Activated gamma-delta T cell (primary cell): ENCODE data around the gene ARHGAP26.

Source experiments
- DNase-seq: peaks from one replicate; lab custom pipeline; 2025; lab: John Stamatoyannopoulos, UW

ARHGAP26 gene

DNA sequence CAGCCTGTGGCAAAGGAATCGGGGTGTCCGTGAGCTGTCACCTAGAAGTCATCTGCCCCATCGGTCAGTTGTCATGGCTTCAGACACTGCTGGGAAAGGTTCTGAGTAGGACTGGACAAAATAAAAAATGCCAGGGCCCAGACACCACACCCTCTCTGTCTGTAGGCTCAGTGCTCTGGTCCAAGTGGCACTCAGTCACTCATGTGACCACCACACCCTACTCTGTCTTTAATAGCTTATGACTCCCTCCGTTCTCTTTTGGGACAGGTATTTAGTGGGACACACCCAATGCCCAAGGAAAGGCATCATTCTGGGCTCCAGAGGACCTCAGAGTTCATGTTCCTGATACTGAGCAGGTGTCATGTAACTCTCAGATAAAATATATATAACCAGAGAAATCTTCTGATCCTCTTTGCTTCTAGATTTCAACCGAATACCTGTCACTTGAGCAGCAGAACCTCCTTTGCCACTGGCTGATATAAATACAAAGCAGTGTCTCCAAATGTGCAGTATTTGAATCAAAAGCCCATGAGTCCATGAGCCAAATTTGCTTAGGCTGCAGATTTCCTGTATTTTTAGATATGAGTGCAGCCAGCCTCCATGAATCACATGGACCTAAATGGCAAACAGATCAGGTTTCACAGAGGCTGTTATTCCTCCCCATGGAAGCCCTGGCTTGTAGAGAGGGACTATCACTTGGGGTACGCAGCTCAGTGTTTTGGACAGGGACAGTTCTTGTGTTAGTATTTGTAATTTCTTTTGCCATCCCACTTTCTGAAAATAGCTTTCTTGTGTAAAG is 272.0 kb downstream of the ARHGAP26 start:
- no peak for DNase-seq

GRCh38 chr5:143044265-143044664 is 274.1 kb downstream of the ARHGAP26 start:
- no peak for DNase-seq

DNA sequence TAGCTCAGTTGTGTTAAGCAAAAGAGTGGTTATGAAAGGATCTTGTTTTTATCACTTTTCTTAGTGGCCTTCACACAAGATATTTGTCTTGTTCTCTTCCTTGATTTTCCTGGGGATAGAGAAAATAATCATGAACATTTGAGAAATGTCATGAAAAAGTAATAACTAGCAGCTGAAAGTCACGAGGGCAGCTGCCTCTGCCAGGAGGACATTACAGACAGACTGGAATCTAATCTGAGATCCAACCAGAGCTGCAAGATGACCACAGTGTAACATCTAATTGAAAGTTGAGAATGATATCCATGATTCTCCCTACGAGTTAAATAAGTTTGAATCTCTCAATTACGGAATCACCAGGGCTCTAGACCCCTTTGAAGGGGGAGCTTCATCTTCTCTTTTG is 274.9 kb downstream of the ARHGAP26 start:
- no peak for DNase-seq

- no peak for DNase-seq
Observed at GRCh38 chr5:143046314-143046713, 276.1 kb downstream of the ARHGAP26 start.

- no peak for DNase-seq
Observed at GRCh38 chr5:143047091-143047490, 276.9 kb downstream of the ARHGAP26 start.

- DNase-seq = no peak
Observed at GRCh38 chr5:143050183-143050582, 280.0 kb downstream of the ARHGAP26 start.

DNA sequence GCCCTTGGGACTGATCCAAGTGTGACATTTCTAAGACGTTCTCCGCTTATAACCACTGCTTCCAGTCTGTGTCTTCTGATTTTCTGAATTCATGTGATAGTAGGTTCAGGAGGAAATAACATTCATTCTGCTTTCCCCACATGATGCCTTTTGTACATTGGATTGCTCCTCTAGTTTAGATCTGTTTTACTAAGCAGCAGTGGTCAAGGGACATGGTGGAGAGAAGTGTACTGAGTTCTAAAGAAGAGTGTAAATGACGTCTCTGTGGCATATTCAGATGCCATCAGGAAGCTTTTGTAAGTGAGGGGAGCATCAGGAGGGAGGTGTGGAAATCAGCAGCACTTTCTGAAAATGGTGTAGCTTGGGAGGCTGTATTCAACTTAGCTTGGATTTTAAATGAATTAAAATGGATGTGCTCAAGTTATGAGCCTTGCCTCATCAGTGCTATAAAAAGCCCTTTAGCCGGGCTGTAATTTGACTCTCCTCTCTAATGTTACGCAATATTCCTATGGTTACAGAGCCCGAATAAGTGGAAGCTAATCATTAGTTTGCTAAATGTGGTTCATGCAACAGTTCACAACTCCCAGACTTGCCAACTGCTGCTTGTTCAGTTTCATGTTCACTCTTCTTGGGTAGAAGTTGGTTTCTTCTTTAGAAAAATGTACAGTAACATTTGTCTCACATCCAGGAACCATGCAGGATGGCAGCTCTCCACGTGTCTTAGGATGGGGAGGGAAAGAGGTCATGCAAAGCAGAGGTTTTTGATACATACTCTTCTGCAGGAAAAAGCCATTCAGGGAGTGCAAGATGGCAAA is 281.3 kb downstream of the ARHGAP26 start:
- no peak for DNase-seq

GRCh38 chr5:143052967-143053682 is 282.9 kb downstream of the ARHGAP26 start:
- no peak for DNase-seq

DNA sequence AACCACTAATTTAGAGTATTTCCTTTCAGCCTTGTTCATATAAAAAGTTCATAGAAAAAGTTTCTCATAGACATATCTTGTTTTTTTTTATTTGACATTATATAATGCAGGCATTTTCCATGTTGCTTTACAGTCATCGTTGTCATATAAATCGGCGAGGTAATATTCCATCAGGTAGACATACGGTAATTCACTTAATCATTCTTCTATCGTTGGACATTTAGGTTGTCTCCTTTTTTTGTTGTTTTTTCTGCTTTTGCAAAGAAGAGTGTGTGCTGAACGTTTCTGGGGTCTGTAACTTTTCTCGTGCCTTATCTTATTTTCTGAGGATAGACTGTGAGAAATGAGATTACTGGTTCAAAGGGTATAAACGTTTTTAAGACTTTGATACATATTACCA is 283.6 kb downstream of the ARHGAP26 start:
- DNase-seq = no peak

DNA sequence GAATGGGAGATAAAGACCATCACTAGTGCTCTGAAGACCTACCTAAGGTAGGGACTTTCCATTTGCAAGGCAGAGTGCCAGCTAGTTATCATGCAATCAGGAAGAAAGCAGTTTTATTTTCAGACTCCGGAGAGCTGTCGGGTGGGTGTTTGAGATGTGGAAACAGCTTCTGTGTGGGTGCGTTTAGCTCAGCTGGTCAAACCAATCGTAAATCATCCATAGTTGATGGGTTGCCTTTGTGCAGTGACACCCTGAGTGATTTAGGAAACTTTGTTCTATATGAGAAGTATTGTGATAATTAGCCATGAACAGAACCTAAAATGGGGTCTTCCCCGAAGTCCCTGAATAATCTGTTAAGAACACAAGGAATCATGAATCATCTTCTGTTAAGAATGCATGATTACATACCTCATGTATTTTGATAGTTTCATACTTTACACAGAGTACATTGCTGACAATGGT is 284.3 kb downstream of the ARHGAP26 start:
- no peak for DNase-seq

- no peak for DNase-seq
Observed at GRCh38 chr5:143055596-143056338, 285.6 kb downstream of the ARHGAP26 start.

GRCh38 chr5:143056339-143056704 is 286.1 kb downstream of the ARHGAP26 start:
- no peak for DNase-seq

- no peak for DNase-seq
Observed at GRCh38 chr5:143056792-143057579, 286.8 kb downstream of the ARHGAP26 start.

DNA sequence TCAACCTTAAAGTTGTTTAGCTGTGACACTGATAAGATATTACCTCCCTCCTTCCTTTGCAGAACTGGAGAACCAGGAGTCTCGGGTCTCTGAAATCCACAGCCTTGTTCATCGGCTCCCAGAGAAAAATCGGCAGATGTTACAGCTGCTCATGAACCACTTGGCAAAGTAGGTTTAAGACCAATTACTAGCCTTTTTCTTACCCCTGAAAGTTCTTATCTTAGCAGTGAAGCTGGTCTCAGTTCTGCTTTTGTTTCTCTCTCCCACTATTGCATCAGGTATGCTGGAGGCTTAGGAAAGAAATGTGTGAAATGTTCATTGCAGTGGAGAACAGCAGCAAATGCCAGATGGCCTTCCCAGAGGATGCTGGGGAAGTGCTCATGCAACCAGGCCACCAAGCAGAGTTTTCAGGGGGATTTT is 287.4 kb downstream of the ARHGAP26 start:
- no peak for DNase-seq

DNA sequence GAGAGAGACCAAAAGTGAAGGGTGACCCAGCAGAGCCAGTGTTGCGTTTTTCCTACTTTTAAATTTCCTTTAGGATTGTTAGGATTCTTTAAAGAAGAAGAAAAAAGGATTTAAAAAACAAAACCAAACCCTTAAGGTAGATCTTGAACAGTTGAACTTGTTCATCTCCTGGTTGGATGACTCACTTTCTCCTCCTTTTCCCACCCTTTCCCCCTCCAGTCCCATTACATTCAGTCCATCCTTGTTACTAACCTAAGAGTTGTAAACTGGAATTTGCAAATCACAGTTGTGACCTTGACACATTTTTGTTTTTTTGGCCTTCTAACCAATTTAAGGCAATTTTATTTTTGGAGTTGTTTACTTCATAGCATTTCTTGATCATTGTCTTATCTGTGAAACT is 289.2 kb downstream of the ARHGAP26 start:
- DNase-seq = no peak

DNA sequence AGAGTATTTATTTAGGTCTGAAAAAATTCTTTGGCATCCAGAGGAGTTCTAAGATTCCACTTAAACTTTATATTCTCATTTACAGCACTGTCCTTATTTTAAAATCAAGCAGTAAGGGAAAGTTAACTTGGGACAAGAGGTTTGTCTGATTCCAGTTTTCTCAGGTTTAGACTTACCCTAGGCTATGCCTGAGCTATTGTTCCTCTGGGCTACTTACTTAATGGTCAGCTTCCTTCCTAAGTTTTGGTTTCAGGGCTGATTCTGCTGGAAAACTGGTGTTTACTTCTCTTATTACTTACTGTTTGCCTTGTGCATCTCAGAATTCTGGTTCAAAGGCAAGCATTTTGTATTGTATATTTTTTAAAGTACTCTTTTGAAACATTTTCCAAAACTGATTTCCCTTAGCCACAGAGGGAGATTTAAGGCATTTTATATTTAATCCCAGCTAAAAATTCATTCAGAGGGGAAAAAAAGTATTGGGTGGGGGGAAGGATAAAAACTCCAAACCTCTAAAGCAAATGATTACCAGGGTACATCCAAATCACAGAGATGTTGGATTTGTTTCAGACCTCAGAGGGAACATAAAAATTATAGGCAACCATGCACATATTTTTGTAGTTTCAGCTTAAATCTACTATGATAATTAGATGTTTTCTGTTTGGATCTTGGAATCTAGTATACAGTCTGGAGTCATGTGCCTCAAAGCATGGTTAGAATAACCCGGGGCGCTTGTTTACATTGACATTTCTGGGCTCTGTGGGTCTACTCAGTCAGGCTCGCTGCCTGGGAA is 290.0 kb downstream of the ARHGAP26 start:
- DNase-seq = no peak

DNA sequence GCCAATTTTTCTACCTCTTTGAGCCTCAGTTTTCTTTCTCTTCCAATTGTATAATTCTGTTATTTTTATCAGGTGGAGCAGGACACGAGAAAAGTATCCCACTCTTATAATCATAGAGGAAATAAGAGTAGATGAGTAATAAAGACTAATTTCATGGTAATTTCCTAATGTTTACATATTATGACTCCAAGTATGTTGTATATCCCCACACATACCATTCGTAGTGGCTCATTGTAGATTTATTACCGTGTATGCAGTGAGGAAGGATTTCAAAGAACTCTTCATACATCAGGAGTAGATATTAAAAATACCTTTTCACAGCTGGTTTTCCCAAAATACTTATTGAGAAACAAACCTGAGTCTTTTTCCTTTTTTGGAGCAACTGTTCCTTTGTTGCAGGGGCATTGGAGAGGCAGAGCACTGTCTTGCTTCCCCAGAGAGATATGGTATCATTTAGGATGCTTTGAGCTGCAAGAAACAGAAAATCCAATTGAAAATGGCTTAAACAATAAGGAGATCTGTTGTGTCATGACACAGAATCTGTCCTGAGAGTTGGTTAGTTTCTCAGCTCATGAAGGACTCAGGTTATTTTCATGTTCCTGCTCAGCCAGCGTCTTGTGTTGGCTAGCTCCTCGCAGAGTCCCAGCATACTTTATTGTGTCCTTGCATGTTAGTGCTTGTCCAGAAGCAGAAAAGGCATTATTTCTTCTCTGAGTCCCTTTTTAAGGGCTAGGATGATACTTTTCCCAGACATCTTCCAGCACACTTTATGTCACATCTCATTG is 291.2 kb downstream of the ARHGAP26 start:
- DNase-seq = no peak

DNA sequence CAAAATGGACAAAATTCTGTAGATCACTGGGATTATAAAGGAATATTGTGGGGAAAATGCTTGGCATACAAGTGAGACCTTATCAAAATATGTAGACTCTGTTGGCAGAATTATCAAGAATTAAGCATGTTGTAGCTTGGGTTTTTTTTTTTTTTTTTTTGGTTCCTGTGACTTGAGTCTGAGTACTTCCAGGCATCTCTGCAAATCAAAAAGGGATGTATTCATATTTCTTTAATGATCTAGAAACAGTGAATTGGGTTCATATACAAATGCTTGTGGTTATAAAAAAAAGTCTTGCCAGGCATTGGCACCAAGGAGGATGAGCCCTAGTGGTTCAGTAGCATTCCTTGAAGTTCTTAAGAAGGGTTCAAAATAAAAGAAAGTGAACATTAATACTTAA is 292.2 kb downstream of the ARHGAP26 start:
- DNase-seq = no peak
